Stomach (tissue), 4 donors: Measurements from ENCODE around the gene CRTAP.
"Not testable (repeated sequence)": the region's sequence is repeated elsewhere in the genome, so short reads cannot be mapped to it uniquely, and the experiment has no call there.

Source experiments
- CTCF ChIP-seq, 7 experiments: fragments of 450-650 bp in 4 of 7; fragments of 200-600 bp in 3 of 7; sonication (generic) in 3 of 7; IDR thresholded peaks; one replicate each; pipeline ENCODE4 v1.5.1; 2016 to 2019; ENCODE audit warnings: antibody characterized with exemption in 7 of 7, control low read depth in 2 of 7, mild to moderate bottlenecking in 1 of 7
- EP300 ChIP-seq: sonication (generic); formaldehyde crosslinking; IDR thresholded peaks from one replicate; pipeline ENCODE4 v1.6.1; 2017; ENCODE audit warnings: antibody characterized with exemption
- POLR2A ChIP-seq, 4 donors: fragments of 450-650 bp; IDR thresholded peaks; one replicate each; pipeline ENCODE4 v1.6.1; 2016; ENCODE audit warnings: antibody characterized with exemption in 4 of 4, control low read depth in 2 of 4, mild to moderate bottlenecking in 1 of 4, moderate library complexity in 1 of 4
- POLR2AphosphoS5 ChIP-seq, 3 donors: sonication (generic); formaldehyde crosslinking; IDR thresholded peaks; one replicate each; pipeline ENCODE4 v1.6.1; 2016; ENCODE audit warnings: antibody characterized with exemption in 3 of 3

- not testable (repeated sequence) for TF ChIP-seq CTCF (IDR thresholded peaks at IDR 0.05); EP300; POLR2A (IDR thresholded peaks at IDR 0.05); POLR2AphosphoS5 (IDR thresholded peaks at IDR 0.05)
Measured at GRCh38 chr3:33106854-33107253, 7.0 kb upstream of the CRTAP start.
